ENCODE results near the gene TOX2.

Gene TOX2

DNA sequence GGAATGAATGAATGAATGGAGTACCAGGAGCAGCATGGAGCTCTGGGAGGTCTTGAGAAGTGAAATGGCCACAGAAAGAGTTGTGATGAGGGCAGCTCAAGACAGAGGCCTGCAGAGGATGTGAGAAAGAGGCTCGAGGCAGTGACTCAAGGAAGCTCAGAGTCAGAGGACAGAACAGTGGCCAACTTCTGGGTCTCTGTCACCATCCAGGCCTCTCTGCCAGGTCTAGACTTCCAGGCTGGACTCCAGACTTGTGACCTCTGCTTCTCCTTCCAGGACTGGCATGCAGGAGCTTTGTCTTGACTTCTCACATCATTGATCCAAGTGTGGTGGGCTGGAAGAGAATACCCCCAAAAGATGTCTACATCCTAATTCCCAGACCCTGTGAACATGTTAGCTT, 119.8 kb downstream of the TOX2 start:
- TF ChIP-seq, protein P1, sequence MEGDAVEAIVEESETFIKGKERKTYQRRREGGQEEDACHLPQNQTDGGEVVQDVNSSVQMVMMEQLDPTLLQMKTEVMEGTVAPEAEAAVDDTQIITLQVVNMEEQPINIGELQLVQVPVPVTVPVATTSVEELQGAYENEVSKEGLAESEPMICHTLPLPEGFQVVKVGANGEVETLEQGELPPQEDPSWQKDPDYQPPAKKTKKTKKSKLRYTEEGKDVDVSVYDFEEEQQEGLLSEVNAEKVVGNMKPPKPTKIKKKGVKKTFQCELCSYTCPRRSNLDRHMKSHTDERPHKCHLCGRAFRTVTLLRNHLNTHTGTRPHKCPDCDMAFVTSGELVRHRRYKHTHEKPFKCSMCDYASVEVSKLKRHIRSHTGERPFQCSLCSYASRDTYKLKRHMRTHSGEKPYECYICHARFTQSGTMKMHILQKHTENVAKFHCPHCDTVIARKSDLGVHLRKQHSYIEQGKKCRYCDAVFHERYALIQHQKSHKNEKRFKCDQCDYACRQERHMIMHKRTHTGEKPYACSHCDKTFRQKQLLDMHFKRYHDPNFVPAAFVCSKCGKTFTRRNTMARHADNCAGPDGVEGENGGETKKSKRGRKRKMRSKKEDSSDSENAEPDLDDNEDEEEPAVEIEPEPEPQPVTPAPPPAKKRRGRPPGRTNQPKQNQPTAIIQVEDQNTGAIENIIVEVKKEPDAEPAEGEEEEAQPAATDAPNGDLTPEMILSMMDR (IDR thresholded peaks at IDR 0.05; ENCODE audit: low read depth, low read length, missing control alignments): no peak

DNA sequence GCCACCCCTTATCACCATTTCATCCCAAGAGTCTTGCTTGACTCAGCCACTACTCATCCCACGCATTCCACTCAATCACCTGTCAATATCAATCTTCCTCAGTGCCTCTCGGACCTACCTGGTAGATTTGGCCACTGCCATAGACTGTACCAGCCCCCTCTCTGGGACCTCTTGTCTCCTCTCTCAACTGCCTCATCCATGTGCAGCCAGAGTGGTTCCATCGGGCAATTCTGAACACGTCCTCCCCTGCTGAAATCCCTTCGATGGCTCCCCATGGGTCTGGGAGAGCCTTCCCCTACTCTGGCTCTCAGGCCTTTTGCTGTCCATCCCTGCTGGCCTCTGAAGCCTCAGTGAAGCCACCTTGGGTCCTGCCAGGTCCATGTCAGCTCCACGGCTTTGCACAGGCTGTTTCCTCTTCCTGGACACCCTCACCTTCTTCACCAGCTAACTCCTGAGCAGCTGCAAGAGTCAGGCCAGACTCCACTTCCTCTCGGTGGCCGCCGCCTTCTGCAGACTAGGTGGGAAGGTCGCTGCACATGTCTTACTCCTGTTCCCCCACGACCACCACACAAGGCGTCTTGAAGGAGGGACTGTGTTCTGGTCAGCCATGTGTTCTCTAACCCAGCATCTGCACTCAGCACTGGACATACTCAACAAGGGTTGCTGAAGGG, 120.4 kb downstream of the TOX2 start:
- H3K4me3 ChIP-seq (ENCODE audit: low read depth, low read length): no peak overlapping the region
- no peak for DNase-seq
- peaks cover 5% of the 10 kb centered on the region for H3K27me3 ChIP-seq (replicated peaks)
- in situ Hi-C loops (cut with HindIII; ENCODE audit: low pct_ligation_motif_present, low sequenced_read_pairs): no loop called here
- TF ChIP-seq, protein P1 (IDR thresholded peaks at IDR 0.05; ENCODE audit: low read depth, low read length, missing control alignments): no peak
- H3K36me3 ChIP-seq (replicated peaks): no peaks in the 10 kb centered on the region
- H3K27ac ChIP-seq: no peak overlapping the region

More for the DNA sequence above, 119.8 kb downstream of the TOX2 start:
- no peak overlapping the region for H3K4me3 ChIP-seq (ENCODE audit: low read depth, low read length)
- DNase-seq: no peak
- in situ Hi-C loops (cut with HindIII; ENCODE audit: low pct_ligation_motif_present, low sequenced_read_pairs): no loop called here
- peaks cover 5% of the 10 kb centered on the region for H3K27me3 ChIP-seq (replicated peaks)
- H3K36me3 ChIP-seq (replicated peaks): no peaks in the 10 kb centered on the region
- H3K27ac ChIP-seq: no peak overlapping the region

DNA sequence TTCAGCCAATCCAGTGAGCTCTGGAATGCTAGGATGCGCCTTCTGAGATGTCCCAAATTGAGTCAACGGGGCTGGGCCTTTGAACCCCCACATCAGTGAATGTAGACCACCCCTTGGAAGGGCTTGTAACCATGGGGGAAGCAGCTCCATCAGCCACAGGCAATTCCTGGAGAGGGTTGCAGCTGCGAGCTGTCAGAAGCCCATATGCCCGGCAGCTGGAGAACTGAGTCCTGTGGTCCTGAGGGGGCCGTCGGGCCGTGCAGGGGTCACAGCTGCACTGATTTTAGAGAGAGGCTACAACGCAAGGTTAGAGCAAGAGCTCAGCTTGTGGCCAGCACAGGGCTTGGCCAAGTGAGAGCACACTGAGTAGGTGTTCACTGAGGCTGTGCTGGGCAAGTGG, 121.3 kb downstream of the TOX2 start:
- TF ChIP-seq, protein P1 (IDR thresholded peaks at IDR 0.05; ENCODE audit: low read depth, low read length, missing control alignments): no peak
- peaks cover 5% of the 10 kb centered on the region for H3K27me3 ChIP-seq (replicated peaks)
- DNase-seq: no peak
- no peak overlapping the region for H3K4me3 ChIP-seq (ENCODE audit: low read depth, low read length)
- no peak overlapping the region for H3K27ac ChIP-seq
- in situ Hi-C loops (cut with HindIII; ENCODE audit: low pct_ligation_motif_present, low sequenced_read_pairs): no loop called here
- no peaks in the 10 kb centered on the region for H3K36me3 ChIP-seq (replicated peaks)

DNA sequence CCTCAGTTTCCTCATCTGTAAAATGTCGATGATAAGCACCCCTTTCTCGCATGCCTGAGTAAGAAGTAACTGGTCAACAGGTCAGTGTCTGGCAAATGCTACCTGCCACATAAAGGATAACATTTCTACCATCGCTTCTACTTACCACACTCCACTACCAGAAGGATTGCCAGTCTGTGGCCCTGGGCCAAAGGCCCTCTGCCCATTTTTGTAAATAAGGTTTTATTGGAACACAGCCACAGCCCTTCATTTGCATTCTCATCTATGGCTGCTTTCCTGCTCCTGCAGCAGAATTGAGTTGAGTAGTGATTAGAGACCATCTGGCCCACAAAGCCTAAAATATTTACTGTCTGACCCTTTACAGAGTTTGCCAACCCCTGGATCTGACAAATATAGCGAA, 121.8 kb downstream of the TOX2 start:
- in situ Hi-C loops (cut with HindIII; ENCODE audit: low pct_ligation_motif_present, low sequenced_read_pairs): no loop called here

DNA sequence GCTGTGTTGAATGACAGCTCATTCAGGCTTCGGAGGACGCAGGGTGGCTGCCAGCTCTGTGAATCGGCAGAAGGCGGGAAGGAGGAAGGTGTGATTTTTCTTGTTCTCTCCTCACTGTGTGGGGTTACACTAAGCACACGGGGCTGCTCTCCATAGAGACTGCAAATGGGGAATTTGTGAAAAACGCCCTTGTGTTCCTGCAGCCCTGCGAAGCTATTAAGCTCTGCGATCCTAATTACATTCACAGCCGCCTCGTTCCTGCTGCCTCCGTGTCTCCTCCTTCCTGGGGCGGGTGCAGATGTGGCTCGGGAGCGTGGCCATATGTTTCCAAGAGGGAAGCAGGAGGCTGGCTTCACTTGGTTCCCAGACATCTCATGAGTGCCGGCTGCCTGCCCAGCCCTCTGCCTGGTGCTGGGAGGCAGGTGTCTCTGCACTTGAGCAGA, 124.0 kb downstream of the TOX2 start:
- DNase-seq: no peak
- H3K4me3 ChIP-seq (ENCODE audit: low read depth, low read length): no peak overlapping the region
- in situ Hi-C loops (cut with HindIII; ENCODE audit: low pct_ligation_motif_present, low sequenced_read_pairs): no loop called here
- H3K36me3 ChIP-seq (replicated peaks): no peaks in the 10 kb centered on the region
- TF ChIP-seq, protein P1 (IDR thresholded peaks at IDR 0.05; ENCODE audit: low read depth, low read length, missing control alignments): no peak
- peaks cover 5% of the 10 kb centered on the region for H3K27me3 ChIP-seq (replicated peaks)
- H3K27ac ChIP-seq: no peak overlapping the region

More for the DNA sequence above, 121.8 kb downstream of the TOX2 start:
- DNase-seq: no peak
- TF ChIP-seq, protein P1 (IDR thresholded peaks at IDR 0.05; ENCODE audit: low read depth, low read length, missing control alignments): no peak
- no peak overlapping the region for H3K4me3 ChIP-seq (ENCODE audit: low read depth, low read length)
- no peak overlapping the region for H3K27ac ChIP-seq
- no peaks in the 10 kb centered on the region for H3K36me3 ChIP-seq (replicated peaks)
- H3K27me3 ChIP-seq (replicated peaks): peaks cover 5% of the 10 kb centered on the region

DNA sequence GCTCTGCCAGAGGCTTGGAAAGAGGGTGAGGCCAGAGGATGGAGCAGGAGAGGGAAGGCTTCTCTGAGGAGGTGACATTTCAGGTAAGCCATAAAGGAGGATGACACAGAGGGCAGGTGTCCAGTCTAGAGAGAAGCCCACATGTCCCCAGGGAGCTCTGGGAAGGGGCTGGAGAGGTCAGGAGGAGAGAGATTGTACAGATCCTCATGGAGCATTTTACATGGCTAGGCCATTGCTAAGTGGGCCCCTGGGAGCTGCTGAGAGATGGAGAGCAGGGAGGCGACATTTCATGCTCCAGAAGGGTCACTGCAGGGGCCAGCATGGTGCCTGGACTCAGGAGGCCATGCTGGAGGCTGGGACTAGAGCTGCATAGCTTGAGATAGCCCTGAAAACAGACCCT, 124.5 kb downstream of the TOX2 start:
- peaks cover 5% of the 10 kb centered on the region for H3K27me3 ChIP-seq (replicated peaks)
- H3K36me3 ChIP-seq (replicated peaks): no peaks in the 10 kb centered on the region
- no peak for DNase-seq
- in situ Hi-C loops (cut with HindIII; ENCODE audit: low pct_ligation_motif_present, low sequenced_read_pairs): no loop called here
- TF ChIP-seq, protein P1 (IDR thresholded peaks at IDR 0.05; ENCODE audit: low read depth, low read length, missing control alignments): no peak
- H3K27ac ChIP-seq: no peak overlapping the region
- no peak overlapping the region for H3K4me3 ChIP-seq (ENCODE audit: low read depth, low read length)
